Stimulated activated CD4-positive, alpha-beta T cell treated with anti-CD3 and anti-CD28 coated beads, Interleukin-1b, Interleukin-23, amount 100 ng/mL, for 48 hours (primary cell): ENCODE measurements around the gene SLC31A2.

Experiments
- DNase-seq: peaks from one replicate; pipeline ENCODE4 v3.0.0-alpha.2; 2020

Gene SLC31A2

DNA sequence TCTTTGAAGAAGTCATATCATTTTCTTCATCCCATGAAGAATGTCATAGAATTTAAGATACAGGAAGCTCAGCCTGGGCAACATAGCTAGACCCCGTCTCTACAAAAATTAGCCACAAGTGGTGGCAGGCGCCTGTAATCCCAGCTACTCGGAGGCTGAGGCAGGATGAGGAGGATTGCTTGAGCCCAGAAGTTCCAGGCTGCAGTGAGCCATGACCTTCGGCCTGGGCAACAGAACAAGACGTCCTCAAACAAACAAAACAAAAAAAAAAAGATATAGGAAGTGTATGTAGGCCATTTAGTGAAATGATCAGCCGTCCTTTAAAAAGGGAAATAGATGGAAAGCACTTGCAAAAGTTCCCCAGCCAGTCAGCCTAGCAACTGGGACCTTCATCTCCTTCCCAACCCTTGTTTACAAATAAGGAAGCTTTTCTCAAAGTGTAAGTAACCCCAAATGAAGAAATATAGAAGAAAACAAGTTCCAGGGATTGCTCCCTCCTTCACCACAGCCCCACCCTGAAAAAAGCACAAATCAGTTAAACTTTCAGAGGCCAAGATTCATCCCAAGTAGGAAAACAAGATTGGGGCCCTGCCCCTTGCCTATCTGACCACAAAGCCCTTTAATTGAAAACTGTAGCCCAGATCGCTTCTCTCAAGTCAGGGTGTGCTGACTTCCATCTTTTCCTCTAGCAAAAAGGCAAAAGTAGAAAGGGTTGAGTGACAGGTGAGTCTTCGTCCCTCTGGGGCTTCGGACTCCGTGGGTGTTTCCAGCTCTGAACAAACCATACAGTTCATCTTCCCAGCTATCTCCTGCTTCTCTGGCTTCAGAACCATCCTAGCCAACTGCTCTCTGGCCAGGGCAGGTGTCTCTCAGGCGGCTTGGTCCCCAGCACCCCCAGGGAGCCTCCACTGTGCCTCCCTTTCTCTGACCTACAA, 1.2 kb downstream of the SLC31A2 start:
- no peak for DNase-seq

DNA sequence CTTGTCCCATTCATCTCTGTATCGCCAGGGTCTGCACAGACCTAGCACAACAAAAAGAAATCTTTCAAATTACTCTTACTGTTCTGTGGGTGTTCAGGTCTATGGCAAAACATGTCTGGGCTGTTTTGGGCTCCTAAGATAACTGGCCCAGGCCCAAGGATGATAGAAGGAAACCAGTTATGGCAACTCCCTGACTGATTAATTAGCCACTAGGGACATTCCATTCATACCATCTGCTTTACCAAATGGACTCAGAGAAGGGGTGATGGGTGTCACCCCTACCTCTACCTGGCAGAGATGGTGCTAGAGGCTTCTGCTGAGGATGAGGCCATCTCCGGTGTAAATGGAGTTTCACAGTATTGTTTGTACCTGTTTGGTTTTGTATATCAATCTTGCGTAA, 1.9 kb downstream of the SLC31A2 start:
- DNase-seq, result no peak

DNA sequence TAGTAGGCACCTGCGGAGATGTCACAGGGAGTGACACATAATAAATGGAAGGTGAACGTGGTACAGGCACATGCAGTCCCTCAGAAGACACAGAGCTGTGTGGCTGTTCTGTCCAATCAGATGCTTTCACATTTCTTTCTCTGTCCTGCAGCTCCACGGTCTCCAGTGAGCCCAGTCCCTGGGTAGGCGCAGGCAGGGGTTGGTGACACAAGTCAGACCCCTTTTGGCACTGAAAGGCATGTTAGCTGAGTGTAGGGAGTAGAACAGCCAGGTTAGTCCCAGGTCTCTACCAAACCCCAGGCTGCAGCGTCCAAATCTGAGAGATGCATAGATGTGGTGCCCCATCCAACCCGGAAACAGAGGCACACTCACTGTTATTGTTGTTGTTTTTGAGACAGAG, 2.8 kb downstream of the SLC31A2 start:
- DNase-seq, result no peak

DNA sequence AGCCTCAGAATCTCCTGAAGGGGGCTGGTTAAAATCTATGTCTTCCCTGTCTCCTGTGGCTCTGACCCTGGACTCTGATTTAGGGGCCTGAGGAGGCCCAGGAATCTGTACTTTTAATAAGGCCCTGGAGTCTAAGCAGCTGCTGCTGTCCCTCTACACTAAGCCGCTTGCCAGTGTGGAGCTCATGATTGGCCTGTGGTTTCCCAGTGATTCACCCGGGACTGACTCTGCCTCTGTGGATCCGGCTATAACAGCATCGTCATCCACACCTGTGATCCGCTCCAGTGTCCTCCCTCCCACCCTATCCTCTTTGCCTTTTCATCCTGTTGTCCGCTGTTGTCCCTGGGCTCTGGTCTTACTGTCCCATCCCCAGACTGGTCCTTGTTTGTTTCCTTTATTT, 3.7 kb downstream of the SLC31A2 start:
- DNase-seq, result no peak

DNA sequence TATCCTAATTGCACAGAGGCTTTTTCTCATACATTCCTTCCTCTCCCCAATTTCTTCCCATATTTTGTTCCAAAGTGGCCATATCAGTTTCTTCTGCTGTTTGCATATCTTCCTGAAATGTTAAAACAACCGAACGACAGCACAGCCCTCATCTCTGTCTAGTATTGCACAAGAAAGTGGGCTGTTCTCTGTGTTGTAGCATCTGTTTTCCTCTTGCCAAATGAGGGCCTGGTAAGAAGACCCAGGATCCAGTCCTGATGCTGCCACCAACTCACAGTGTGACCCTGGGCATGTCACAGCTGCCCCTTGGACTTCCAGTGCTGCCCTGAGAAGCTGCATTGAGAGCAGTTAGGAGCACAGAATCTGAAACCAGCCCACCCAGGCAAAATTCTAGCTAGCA, 4.1 kb downstream of the SLC31A2 start:
- DNase-seq, result no peak

DNA sequence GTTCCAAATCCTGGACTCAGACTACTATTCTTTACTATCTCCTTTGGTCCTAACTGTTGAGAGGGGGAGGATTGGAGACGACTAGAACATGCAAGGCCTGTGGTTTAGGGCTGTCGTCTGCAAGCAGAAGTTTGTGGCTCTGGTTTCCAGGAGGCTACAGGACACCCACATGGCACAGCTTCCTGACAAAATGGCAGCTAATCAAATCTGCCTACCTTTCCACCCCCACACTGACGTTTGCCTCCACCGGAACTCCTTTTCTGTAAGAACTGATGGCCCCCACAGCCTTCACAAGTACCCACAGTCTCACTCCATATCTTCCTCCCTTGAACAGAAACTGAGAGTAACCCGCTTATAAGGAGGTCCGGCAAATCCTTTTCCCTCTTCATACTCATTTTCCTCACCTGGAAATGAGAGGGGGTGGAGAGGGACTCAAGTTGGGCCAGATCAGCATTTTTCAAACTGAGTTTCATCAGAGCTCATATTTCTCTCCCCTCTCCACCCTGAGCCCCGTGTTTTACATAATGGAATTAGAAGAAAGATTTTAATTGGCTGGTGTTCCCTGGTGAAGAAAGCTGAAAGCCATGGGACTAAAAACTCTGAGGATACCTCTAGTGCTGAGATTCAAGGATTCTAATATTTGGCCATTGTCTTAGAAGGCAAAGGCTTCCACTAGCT, 5.2 kb downstream of the SLC31A2 start:
- peak; percentile 45 for DNase-seq

DNA sequence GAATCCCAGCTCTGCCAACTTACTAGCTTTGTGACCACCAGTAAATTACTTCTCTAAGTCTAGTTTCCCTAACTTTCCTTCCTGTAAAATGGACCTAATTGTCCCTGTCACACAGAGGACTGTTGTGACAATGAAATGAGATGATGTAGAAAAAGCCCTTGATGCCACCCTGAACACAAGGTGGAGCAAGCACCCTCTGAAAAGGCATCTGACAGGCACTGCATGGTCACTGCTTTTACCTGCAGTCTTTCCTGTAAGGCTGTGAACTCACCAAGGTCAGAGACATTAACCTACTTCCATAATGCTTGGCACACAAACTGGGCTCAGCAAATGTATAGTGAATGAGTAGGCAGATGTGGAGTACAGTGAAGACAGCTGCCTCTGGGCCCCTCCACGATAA, 6.1 kb downstream of the SLC31A2 start:
- DNase-seq, result no peak

DNA sequence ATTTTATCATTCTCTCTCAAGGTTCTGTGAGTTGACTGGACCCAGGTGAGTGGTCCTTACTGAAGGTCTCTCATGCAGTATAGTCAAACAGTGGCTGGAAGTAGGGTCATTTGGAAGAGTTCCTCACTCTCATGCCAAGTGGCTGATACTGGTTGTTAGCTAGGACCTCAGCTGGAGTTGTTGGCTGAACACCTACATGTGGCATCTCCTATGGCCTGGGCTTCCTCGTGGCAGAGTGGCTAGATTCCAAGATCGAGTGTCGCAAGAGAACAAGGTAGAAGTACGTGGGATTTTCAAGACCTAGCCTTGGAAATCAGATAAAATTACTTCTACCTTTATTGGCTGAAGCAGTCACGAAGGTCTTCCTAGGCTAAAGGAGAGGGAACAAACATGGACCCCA, 7.6 kb downstream of the SLC31A2 start:
- DNase-seq, result no peak

DNA sequence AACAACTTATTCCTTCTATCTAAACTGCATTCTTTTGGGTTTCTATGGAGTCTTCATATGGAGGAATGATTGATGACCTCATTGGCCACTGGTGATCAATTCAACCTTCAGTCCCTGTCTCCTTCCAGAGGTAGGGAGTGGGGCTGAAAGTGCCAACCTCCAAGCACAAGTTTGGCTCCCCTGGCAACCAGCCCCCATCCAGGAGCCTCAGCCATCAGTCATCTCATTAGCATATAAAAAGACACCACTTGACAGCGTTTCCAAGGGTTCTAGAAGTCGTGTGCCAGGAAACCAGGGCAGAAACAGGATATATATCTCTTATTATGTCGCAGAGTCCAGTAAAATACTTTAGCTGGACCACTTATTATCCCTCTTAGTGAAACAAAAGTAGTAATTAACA, 9.8 kb downstream of the SLC31A2 start:
- no peak for DNase-seq

DNA sequence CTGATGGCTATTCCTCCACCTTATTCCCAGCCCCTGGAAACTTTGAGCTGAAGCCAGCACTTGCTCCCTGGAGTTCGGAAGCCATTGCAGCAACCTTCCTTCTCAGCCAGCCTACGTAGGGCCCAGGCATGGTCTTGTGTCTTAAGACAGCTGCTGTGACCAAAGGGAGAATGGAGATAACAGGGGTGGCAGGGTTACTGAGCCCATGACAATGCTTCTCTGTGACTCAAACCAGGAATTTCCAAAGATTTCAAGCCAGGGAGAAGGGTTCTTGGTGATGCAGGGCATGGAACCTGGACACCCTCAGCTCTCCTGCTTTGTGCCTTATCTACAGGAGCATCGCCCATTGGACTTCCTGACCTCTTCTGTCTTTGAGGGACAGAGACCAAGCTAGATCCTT, 12.2 kb downstream of the SLC31A2 start:
- no peak for DNase-seq

DNA sequence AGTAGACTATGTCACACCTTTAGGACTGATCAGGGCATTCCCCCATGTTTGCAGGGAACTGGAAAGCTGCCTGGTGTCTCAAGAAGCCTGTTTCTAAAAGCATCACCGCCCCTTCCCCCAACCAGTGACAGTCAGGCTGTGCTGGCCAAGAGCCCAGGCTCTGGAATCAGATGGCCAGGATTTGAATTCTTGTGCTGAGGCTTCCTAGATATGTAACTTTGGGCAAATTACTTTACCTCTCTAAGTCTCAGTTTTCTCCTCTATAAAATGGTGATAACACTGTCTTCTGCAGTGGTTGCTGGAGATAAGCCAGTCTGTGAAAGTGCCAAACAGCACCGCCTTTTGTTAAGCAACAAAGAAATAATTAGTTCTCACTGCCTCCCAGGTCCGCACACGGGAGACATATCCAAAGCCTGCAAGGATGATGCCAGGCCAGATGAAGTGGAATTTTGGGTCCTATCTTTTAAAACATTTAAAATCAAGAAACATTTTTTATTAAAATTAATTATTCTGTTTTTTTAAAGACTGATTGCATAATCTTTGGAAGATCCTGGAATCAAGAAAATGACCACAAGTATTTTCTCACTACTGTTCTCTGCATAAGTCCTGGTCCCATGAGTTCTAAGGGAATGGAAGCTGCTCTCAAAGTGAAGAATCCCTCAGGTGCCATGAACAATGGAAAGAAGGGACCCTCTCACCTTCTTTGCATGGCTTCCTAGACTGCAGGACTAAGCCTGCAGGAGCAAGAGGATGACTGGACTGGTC, 13.9 kb downstream of the SLC31A2 start:
- no peak for DNase-seq

DNA sequence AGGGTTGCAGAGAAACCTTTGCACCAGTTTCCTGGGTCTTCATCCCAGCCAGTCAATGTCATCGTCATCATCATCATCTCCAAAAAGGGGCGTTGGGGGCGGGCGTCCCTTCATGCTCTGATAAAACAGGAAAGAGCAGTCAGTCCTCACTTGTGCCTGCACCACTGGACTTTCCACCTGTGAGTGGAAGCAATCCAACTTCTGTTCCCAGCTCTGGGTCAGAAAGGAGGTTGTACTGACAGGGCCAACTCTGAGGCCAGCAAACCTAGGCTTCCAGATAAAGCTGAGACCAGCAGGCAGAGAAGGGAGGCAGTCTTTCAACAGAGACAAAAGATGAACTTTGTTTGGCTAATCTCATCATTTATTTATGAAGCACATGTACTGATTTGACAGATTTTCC, 15.2 kb downstream of the SLC31A2 start:
- DNase-seq, result no peak

DNA sequence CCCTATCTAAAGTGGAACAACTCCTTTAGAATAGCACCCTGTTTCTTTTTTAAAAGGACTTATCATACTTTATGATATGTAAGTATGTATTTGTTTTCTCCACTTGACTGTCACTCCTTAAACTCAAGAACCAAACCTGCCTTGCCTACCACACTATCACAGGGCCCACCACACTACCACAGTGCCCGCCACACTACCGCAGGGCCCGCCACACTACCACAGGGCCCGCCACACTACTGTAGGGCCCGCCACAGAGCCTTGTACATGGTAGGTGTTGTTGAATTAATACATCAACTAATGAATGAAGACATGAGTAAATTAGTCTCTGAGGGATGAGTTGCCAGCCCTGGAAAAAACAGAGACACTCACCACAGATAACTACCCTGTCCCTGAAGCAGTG, 18.0 kb downstream of the SLC31A2 start:
- DNase-seq, result no peak

DNA sequence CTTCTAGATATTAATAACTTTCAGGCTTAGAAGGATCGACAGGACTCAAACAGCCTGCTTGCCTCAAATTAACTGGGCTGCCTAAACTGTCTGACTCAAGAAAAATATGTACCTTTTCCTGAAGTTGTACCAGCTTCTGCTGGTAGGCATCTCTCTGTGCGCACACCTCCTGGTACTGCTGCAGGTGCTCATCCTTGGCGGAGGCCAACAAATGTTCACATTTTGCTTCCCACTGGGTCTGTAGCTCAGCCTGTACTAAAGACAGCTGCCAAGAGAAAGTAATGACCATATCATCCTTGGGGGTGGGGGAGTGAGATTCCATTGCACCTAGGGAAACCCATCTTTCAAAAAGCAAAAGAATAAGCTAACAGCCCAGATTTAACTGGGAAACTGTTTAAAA, 22.5 kb downstream of the SLC31A2 start:
- no peak for DNase-seq

DNA sequence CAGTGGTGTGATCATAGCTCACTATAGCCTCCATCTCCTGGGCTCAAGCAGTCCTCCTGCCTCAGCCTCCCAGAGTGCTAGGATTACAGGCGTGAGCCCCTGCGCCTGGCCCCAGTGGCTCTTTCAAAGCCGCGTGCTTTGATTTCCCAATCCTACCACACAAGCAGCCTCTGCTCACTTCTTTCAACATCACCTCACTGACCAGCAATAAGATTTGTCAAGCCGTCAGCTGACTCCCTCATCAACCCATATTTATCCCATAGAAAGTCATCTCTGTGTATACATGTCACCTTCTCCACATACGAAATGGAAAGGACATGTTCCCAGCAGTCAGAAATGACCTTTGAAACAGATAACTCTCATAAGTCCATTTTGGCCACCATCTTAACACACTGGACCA, 26.0 kb downstream of the SLC31A2 start:
- DNase-seq, result no peak

DNA sequence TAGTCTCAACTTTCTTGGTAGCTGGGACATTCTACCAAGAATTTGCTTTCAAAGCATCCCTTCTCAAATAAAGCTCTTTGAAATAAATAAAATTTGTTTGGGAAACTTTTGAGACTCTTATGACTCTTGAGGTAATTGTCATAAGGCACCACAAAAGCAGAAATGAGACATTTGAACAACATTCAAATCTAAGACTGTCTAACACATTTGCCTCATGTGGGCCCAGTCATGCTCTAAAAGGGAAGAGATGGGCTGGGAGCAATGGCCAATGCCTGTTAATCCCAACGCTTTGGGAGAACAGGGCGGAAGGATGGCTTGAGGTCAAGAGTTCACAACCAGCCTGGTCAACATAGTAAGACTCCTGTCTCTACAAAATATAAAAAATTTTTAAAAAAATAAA, 26.4 kb downstream of the SLC31A2 start:
- no peak for DNase-seq

DNA sequence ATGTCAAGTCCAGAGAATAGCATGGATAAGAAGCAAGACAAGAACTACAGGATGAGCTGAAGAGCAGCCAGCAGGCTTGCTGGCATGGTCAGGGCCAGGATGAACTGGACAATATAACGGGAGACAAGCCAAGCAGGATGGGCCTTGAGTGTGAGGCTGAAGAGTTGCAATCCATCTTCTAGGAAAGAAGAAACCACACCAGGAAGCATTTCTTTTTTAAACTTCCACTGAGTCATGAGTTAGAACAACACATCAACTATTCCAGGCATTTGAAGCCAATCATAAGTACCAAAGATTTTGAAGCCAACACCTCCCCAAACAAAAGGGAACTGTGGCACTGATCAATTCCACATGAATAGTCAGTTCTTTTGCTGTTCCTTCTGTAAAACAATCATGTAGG, 27.3 kb downstream of the SLC31A2 start:
- no peak for DNase-seq

DNA sequence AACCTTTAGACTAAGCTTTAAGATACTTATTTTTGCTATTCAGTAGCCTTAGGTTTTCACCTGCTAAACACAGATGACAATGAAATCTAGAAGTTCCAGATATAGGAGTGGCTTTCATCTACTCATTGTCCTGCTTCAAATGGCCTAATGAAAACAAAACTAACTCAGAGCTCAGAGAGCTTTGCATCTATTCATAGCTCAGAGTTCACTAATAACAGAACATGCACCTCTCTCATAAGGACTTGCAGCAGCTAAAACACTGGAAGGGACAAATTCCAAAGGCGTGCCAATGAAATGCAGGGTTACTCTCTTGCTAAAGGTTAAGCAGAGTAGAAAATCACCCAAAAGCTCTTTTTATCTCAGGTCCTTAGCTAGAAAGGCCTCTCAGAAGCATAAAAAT, 29.0 kb downstream of the SLC31A2 start:
- no peak for DNase-seq

DNA sequence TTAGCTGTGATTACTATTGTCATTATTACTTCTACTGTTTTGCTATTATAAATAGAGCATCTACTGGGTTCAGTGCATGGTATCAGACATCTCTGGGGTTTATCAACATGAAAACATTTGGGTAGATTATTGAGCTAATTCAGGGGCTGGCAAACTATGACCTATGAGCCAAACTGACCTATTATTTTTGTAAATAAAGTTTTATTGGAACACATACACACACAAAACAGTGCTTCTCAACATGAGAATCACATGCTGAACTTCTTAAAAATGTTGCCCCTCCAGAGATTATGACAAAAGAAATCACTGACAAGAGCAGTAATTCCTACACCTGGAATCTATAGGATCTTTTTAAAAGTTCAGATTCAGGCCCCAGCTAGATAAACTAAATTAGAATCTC, 30.4 kb downstream of the SLC31A2 start:
- DNase-seq, result no peak

DNA sequence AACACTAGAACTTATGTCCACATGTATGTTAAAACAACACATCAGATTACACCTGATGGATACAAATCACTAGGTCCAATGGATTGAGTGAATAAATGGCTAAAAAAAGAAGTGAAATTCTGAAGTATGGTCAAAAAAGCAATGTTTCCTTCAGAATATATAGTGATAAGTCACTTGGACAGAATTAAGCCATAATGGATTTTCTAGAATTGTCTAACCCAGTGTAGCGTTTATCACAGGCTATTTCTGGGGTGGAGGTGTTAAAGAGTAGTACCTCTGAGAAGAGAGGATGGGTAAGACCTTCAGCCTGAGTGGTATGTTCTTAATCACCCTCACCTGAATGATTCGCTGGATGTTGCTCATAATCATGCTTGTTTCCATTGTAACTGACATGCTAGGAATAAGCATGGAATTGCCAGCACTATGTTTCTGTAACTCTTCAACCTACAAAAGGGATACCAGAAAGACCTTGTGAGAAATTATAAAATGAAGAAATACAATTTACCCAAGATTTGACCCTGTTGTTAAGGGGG, 33.2 kb downstream of the SLC31A2 start:
- no peak for DNase-seq

DNA sequence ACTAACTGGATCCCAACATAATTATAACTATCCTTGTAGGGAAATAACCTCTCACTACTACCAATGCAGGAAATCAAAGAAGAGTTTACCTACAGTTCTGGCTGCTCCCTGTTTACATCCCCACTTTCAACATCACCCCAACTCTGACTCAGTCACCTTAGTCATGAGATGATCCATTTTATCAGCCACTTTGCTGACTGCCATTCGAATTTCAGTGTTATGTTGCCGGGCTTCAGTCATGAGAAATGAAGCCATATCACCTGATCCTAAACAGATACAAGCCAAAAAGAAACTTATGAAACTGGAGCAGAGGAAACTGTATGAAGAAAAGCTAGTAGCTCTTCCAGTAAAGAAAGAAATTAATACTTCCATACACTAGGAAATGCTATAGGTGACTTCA, 33.7 kb downstream of the SLC31A2 start:
- DNase-seq, result no peak

DNA sequence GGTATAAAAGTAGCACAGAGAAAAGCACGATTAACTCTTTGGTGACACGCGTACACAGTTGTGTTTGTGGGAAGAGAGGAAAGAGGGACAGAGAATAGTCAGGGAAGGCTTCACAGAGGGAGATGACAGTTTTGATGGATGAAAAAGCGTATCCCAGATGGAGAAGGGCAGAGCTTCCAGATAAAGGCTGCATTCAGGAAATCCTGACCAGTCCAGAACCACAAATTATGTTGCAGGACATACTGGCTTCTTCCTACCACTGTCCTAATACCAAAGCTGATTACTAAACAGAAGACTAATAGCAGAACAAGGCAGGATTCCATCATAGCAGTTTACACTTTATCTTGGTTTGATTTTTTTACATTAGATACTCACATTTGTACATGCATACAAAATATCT, 34.5 kb downstream of the SLC31A2 start:
- no peak for DNase-seq

DNA sequence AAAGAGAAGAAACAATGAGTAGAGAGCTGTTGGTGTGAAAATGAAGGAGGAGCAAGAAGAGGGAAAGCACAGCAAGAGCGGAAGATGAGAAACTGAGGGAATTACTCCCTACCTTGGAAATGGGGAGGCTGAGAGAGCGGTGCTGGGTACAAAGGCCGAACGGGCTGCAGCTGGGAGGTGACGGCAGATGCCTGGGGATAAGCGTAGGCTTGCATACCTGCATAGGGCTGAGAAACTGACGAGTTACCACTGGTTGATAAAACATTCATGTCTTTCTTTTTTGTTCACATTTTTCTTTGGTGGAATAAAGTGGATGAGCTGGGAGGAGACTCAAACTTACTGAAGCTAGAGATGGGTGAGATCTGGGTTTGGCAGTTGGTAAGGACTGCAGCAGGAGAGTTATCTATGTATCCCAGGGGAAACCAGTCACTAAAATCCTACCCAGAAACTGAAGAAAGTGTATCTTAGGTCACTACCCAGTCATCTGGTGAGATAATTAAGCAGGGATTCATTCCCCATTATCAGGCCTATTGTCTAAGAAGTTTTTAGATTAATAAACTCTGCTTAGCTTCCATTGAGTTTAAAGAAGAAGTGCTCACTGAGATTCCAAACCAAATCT, 35.4 kb downstream of the SLC31A2 start:
- DNase-seq, result no peak
